HS-27A (cell line): Measurements from ENCODE around the gene SLBP.

ENCODE experiments used
- DNase-seq: peaks from one replicate; pipeline ENCODE4 v3.0.0-alpha.2; 2012; ENCODE audit warnings: low read depth, missing footprints

SLBP gene

DNA sequence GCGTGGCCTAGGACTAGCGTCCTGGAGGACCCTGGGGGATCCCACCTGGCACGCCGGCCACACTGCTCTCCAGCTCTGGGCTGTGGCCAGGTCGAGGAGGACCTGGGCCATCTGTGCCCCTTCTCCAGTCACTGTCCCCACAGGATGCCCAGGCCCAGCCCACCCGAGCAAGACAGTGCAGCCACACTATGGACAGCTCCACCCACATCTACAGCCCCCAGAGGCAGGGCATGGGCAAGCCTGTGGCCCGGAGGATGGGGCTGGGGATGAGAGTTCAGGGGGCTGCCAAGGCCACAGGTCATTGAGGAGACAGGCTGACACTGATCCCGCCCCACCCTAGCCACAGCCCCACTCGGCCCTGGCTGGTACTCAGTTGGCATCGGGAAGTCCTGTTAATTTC is 58.3 kb downstream of the SLBP start:
- DNase-seq: no peak

DNA sequence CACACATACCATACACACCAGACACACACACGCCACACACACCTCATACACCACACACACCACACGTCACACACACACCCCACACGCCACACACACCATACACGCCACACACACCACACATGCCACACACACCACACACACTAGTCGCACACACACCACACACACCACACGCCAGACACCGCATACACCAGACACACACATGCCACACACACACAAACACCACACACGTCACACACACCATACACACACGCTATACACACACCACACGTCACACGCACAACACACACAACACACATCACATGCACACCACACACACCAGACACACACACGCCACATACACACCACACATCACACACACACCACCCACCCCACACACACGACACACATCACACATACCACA is 60.0 kb downstream of the SLBP start:
- no peak for DNase-seq

DNA sequence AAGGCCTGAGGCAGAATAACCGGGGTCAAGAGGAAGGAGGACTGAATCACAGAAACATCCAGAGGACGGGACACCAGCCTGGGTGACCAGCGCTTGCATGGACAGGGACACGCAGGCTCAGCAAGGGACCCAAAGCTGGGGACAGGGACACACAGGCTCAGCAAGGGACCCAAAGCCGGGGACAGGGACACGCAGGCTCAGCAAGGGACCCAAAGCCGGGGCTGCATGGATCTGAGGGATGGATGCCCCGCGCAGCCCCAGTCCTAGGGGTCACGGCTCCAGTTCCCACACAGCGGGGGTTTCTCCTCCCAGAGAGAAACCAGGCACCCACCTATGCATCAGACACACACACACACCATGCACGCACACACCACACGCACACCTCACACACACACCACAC is 60.5 kb downstream of the SLBP start:
- DNase-seq: no peak

DNA sequence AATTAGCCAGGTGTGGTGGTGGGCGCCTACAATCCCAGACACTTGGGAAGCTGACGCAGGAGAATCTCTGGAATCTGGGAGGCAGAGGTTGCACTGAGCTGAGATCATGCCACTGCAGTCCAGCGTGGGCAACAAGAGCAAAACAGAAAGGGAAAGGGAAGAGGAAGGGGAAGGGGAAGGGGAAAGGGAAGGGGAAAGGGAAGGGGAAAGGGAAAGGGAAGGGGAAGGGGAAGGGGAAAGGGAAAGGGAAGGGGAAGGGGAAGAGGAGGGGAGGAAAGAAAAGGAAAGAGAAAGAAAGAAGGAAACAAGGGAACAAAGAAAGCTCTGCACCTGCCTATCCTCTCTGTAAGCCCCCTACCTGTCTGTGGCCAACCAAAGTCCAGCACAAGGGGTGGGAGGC is 63.2 kb downstream of the SLBP start:
- no peak for DNase-seq

DNA sequence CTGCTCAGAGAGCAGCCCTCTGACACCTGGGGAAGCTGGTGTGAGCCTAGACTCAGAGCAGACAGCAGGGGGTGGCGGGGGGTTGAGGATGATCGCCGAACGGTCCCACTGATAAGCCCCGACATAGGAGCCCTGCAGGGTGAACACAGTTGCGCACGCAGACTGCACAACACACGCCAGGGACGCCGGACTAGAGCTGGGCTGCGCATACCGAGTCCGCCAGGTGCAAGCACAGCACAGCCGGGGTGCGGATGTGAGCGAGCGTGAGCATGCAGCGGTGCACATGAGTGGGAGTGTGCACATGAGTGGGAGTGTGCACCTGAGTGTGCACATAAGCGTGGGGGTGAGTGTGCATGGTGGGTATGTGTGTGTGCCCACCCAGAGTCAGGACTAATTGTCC is 64.7 kb downstream of the SLBP start:
- DNase-seq: no peak

DNA sequence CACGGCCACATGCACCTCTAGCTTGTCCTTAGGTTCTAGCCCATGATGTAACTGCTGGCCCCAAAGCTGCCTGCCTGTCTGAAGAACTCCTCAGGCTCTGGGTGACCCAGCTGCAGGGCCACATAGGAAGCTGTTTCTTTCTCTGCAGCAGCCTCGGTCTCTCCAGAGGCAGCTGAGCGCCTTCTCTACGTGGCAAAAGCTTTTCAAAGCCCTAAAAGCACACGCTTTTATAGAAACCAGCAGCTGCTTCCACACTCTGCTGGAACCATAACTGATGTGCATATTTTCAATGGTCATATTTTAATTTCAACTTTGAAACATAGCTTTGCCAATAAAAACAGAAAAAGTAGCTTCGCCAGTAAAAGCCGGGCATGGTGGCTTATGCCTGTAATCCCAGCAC is 65.4 kb downstream of the SLBP start:
- no peak for DNase-seq

DNA sequence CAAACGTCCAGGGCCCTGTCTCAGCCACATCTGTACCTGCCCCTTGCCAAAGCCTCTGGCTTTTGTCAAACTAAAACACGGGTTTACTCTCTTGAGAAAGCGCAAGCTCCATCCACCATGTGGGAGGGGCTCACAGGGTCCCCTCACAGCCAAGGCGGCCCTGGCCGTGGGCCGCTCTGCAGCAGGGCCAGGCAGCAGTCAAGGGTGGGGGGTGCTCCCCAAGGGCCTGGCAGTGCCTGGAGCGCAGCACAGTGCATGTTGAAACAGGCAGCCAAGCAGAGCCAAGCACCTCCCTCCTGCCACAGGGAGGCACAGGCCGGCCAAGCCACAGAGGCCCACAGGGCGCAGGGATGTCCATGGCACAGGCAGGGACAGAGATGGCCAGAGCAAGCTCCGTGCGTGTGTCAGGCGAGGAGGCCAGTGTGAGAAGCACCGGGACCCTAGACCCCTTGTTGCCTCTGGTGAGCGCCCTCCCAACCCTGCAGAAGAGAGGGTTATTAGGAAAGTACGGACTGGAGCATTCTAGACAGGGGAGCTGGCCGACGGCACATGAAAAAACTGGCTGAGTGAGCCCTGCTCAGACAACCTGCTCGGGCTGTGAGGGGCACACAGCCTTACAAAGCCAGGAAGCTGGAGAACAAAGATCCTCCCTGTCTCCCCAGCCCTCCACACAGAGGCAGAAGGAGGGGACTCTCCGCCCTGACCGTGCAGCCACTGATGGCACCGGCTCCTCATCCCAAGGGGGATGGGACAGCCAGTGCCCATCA is 67.0 kb downstream of the SLBP start:
- DNase-seq: no peak

DNA sequence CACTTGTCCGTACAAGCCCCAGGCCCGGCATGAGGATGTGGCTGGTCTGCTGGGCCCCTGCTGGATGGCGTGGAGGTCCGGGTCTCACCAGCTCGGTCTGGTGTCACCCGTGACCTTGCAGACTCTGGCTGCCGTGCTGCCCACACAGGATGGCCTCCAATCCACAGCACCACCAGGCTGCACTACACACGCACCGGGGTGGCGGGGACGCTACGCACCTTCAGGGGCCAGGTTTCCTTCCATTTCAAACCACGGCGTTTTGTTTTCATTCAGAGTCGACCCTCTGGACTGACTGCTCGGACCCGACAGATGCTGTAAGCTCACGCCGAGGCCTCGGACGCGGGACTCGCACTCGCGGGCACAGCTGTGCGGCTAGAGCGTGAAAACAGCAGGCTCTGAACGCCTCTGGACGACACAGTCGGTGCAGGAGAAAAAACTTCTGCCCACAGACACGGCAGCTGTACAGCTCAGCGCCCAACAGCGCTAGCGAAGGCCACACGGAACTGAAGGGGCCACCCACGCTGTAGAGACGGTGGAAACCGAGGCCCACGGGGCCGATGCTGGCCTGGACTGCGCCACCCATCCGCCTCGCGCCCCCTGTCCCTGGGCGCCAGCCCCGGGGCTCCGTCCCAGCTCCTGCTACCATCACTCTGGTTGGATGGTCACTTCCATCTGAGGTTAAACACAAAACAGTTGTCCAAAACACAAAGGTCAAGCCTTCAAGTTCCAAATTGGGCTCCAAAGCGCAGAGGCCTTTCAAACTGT is 68.0 kb downstream of the SLBP start:
- DNase-seq: no peak
